GM20431 (cell line): ENCODE measurements around the gene ZNF267.
"Not testable (repeated sequence)": the region's sequence is repeated elsewhere in the genome, so short reads cannot be mapped to it uniquely, and the experiment has no call there.

Experiments used
- in situ Hi-C: fragments of 300-500 bp; cut with MseI, MboI; formaldehyde crosslinking; loops from one replicate; pipeline ENCODE4 v1.15.0; 2020; ENCODE audit warnings: low sequenced_read_pairs; ENCODE audit not compliant: unreplicated experiment

Gene ZNF267

DNA sequence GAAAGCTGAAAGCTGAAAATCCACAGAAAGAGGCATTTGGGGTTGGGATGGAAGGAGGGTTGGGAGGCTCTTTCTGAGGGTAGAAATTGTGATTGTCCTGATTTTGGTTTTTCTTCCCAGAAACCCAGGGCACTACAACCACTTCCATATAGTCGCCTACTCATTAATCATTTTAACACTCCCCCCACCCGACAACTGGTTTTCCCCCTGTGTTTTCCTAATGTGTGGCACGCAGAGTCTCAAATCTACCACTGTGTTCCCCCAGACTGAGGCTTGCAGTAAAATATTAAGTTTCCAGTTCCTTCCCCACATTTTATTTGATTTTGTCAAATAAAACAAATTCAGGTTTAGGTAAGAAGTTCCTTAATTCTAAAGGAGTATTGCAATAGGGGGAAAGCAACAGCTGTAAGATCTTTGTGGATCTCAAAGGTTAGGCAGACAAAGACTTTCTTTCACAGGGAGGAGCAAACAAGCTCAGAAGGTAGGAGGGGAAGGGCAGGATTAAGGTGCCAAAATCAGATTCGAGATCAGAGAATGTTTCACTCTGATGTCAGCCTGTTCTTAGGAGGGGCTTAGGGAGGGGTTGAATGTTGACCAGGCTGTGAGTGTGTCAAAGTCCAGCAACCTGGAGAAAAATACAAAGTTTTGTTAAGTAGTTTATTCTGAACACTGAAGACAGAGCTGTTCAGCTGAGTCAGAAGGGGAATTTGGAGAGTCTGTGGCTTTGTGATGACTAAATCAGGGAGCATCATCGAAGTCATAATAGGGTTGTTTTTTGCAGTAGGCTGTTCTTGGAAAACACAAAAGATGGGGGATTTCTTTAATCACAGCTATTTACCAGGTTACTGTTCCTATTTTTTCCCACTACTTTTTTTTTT, 3.6 kb downstream of the ZNF267 start:
- in situ Hi-C loops: no loop called here

DNA sequence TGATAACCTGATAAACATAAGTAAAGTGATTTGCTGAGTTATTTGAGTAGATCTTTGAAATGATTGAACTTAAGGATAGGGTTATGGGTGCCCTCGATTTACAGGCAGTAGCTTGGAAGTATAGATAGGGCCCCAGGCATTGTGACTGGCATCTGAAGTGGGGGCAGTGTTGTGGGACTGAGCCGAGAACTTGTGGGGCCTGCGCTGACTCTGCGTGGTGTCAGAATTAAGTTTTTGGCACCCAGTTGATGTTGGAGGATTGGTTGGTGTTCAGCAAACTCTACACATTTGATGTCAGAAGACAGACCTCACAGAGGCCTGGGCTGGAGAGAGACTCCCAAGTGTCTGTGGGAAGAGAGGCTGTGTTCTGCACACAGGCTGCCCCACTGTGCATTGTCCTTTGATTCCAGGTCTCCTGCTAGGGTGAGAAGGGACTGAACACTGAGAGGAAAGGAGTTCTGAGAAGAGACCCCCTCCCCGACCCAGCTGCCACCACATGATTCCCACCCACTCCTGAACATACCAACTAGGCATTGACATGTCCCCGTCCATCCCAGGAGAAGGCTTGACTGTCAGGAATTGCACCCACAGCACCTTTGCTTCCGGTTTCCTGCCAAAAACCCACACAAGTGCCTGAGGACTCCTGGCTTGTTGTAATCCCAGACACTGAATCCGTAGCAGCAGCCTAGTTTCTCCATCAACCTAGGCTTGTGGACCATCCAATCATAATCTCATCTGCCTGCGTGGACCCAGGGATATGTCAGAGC, 4.5 kb downstream of the ZNF267 start:
- in situ Hi-C loops: no loop called here

DNA sequence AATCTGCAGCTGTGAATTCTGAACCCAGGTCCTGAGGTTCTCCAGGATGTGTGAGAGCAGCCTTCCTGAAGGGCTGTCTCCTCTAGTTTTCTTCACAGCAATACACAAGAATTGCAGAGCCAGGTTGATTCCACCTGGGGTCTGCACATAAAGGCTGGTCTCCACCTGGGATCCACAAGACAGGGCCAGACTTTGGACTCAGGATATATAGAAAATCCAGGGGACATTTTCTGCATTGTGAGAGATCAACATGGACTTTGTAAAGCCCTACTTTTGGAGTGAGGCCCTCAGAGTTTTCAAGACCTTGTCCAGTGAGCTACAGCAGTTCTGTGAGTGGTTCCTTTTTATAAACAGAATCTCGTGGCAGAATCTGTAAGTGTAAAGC, 6.3 kb downstream of the ZNF267 start:
- in situ Hi-C loops: no loop called here

DNA sequence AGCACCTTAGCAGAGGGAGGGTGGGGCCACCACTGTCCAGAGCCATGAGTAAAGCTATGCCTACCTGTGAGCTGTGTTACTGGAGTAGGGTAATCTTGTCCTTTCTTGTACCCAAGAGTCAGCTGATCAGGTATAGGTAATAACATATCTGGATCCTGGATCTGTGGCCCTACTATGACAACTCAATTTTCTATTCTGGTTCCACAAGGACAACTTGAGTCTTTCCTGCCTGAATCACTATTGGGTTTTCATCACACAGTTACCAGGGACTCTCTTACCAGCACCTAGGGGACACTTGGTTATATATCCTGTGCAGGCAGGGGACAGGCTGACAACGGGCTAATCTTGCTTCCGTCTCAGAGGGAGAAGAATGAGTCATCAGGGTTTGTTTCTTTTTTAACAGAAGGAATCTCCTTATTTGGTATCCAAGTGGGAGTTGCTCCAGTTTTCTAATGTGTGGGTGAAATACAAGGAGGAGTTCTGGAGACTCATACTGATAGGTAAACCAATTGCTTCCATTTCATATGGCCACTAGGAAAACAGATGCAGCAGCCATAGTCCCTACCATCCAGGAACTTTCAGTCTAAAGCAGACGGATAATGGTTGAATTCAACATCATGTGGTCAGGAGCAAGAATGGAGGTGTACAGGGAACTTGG, 6.8 kb downstream of the ZNF267 start:
- in situ Hi-C loops: no loop called here

DNA sequence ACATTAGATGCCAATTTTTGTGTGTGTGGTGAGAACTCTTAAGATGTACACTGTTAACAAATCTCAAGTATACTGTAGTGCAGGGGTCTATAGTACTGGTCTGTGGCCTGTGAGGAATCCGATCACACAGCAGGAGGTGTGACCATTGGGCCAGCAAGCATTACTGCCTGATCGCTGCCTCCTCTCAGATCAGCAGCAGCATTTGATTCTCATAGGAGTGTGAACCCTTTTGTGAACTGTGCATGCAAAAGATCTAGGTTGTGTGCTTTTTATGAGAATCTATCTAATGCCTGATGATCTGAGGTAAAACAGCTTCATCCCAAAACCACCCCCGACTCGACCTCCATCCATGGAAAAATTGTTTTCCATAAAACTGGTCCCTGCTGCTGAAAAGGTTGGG, 12.6 kb downstream of the ZNF267 start:
- in situ Hi-C loops: no loop called here

DNA sequence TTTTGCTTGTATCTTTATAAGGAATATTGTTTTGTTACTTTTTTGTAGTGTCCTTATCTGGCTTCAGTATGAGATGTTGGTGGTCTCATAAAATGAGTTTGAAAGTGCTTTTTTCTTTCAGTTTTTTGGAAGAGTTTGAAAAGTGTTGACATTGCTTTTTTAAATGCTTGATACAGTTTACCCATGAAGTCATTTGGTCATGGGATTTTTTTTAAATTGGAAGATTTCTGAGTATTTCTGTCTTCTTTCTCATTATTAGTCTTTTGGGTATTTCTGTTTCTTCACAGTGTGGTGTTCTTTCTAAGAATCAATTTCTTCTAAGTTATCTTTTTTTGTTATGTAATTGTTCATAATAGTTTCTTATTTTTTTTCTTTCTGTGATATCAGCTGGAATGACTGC, 15.1 kb downstream of the ZNF267 start:
- in situ Hi-C loops: no loop called here

DNA sequence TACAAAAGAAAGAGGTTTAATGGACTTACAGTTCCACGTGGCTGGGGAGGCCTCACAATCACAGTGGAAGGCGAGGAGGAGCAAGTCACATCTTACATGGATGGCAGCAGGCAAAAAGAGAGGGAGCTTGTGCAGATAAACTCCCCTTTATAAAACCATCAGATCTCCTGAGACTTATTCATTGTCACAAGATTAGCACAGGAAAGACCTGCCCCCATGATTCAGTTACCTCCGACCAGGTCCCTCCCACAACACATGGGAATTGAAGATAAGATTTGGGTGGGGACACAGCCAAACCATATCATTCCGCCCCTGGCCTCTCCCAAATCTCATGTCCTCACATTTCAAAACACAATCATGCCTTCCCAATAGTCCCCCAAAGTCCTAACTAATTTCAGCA, 18.5 kb downstream of the ZNF267 start:
- in situ Hi-C loops: not testable (repeated sequence)

DNA sequence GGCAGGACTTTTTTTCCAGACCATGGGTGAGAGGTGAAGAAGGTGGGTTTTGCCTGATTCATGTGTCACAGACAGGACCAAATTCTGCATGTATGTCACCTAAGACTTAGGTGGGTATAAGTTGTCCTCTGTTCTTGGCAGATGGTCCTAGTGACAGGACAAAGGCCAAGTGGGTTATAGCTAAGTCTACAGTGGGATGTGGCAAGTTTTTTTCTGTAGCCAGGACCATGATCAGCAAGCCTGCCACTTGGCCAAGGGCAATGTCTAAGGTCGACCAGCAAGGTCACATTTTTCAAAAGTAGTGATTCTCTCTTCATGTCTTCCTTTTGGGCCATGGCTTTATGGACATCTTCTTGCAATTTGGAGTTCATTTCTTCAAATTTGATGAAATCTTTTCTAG, 20.2 kb downstream of the ZNF267 start:
- in situ Hi-C loops: no loop called here

DNA sequence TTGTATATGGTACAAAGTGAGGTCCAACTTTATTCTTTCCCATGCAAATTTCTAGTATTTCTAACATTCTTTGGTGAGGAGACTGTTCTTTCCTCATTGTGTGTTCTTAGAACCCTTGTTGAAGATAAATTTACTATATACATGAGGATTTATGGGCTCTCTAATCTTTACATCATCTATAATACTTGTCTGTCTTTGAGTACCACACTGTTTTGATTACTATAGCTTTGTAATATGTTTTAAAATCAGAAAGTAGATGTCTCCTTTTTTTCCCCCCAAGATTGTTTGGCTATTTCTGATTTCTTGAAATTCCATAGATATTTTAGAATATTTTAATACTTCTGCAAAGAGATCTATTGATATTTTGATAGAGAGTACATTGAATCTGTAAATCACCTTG, 23.7 kb downstream of the ZNF267 start:
- in situ Hi-C loops: no loop called here

DNA sequence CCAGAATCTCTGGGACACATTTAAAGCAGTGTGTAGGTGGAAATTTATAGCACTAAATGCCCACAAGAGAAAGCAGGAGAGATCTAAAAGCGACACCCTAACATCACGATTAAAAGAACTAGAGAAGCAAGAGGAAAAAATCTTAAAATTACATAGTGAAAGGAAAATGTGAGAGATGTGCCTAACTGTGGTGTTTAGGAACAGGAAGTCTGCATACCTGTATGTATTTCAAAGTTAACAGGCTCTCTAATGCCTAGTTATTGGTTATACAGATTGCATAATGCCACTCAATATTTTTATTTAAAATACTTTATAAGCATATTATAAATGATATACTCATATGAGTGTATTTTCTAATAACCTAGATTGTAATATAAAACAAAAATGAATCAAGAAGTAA, 25.9 kb downstream of the ZNF267 start:
- in situ Hi-C loops: no loop called here

DNA sequence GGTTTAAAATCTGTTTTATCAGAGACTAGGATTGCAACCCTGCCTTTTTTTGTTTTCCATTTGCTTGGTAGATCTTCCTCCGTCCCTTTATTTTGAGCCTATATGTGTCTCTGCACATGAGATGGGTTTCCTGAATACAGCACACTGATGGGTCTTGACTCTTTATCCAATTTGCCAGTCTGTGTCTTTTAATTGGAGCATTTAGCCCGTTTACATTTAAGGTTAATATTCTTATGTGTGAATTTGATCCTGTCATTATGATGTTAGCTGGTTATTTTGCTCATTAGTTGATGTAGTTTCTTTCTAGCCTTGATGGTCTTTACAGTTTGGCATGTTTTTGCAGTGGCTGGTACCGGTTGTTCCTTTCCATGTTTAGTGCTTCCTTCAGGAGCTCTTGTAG, 31.0 kb downstream of the ZNF267 start:
- in situ Hi-C loops: not testable (repeated sequence)

DNA sequence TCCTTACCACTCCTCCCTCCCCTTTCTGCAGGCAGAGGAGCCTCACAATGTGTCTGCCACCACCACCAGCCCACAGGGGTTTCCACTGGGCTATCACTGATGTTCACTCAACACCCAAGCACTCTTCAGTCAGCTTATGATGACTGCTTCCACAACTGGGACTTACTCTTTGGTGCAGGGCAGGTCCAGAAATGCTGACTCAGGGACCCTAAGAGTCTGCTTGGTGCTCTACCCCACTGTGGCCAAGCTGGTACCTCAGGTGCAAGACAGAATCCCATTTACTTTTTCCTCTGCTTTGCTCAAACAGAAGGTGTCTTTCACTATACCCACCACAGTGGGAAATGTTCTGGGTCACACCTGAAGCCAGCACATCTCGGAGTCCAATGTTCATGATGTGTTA, 40.1 kb downstream of the ZNF267 start:
- in situ Hi-C loops: no loop called here

DNA sequence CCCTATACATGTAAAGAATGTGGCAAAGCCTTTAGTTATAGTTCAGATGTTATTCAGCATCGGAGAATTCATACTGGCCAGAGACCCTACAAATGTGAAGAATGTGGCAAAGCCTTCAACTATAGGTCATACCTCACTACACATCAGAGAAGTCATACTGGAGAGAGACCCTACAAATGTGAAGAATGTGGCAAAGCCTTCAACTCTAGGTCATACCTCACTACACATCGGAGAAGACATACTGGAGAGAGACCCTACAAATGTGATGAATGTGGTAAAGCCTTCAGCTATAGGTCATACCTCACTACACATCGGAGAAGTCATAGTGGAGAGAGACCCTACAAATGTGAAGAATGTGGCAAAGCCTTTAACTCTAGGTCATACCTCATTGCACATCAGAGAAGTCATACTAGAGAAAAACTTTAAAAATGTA, 42.5 kb downstream of the ZNF267 start:
- in situ Hi-C loops: no loop called here

DNA sequence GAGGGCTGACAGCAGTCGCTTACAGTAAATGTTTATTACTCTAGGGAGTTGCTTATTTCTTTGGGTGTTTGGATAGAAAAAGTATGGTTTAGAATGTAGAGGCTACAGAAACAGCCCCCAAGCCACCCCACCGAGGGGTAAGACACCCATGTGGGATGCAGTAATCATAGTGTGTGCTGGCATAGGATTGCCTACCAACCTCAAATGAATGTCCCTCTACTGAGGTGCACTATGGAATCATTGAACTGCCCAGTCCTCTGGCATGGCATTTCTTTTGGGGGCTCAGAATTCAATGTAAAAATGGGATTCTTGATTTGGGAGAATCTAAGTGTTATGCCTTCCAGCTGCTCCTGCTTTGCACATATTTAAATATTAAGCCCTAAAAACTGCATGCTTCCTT, 46.8 kb downstream of the ZNF267 start:
- in situ Hi-C loops: loop anchor here (10.0 kb wide), 1 partner anchor 56 kb away; no protein-coding TSS in a partner anchor

DNA sequence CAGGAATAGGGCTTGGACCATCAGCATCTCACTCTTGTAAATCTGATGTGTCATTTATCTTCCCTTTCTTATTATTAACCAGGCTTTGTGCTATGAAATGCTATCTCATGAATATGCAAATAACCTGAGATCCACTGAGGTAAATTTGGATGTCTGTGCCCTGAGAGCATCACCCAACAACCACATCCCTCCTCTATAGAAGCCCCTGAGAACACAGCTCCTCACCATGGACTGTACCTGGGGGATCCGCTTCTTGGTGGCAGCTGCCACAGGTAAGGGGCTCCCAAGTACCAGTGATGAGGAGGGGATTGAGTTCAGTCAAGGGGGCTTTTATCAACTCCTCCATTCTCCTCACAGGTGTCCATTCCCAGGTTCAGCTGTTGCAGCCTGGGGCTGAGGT, 78.2 kb downstream of the ZNF267 start:
- in situ Hi-C loops: not testable (repeated sequence)

DNA sequence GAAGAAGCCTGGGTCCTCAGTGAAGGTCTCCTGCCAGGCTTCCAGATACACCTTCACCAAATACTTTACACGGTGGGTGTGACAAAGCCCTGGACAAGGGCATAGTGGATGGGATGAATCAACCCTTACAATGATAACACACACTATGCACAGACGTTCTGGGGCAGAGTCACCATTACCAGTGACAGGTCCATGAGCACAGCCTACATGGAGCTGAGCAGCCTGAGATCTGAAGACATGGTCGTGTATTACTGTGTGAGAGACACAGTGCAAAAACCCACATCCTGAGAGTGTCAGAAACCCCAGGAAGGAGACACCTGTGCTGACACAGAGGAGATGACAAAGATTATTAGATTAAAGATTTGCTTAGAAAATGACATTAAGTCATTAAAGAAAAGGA, 78.6 kb downstream of the ZNF267 start:
- in situ Hi-C loops: not testable (repeated sequence)

DNA sequence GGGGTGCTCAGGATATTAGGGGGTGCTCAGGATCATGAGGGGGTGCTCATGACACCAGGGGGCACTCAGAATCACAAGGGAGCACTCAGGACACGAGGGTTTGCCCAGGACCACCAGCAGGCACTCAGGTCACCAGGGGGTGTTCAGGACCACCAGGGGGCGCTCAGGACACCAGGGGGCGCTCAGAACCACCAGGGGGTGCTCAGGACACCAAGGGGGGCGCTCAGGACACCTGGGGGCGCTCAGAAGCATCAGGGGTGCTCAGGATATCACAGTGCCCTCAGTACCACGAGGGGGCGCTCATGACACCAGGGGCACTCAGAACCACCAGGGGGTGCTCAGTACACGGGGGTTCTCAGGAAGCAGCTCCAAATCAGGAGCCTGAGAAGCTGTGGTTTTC, 82.6 kb downstream of the ZNF267 start:
- in situ Hi-C loops: not testable (repeated sequence)

DNA sequence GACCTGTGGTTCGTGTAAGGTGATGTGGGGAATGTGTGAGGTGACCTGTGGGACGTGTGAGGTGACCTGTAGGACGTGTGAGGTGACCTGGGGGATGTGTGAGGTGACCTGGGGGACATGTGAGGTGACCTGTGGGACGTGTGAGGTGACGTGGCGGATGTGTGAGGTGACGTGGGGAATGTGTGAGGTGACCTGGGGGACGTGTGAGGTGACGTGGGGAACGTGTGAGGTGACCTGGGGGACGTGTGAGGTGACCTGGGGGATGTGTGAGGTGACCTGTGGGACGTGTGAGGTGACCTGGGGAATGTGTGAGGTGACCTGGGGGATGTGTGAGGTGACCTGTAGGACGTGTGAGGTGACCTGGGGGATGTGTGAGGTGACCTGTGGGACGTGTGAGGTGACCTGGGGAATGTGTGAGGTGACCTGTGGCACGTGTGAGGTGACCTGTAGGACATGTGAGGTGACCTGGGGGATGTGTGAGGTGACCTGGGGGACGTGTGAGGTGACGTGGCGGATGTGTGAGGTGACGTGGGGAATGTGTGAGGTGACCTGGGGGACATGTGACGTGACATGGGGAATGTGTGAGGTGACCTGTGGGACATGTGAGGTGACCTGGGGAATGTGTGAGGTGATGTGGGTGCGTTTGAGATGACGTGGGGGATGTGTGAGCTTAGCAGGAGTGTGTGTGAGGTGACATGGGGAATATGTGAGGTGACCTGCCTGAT, 86.7 kb downstream of the ZNF267 start:
- in situ Hi-C loops: not testable (repeated sequence)
